Hepatocyte (in vitro differentiated cells): Measurements from ENCODE around the gene ANK2. TPM values are rescaled to one million over a fixed set of nuclear protein-coding genes. Genes with fewer than 3 reads are reported as not detected.

ENCODE experiments used
- DNase-seq: peaks from one replicate; pipeline ENCODE4 v3.0.0-alpha.2; 2016; ENCODE audit warnings: low spot score
- H2AFZ ChIP-seq: fragments of 200-600 bp; sonication (generic); 2 replicates; pipeline ENCODE4 v1.6.0; 2016; ENCODE audit warnings: antibody characterized with exemption, mild to moderate bottlenecking
- H3K27ac ChIP-seq: fragments of 200-600 bp; sonication (generic); 2 replicates; pipeline ENCODE4 v1.5.1; 2016; ENCODE audit warnings: mild to moderate bottlenecking
- H3K27me3 ChIP-seq: fragments of 200-600 bp; sonication (generic); 2 replicates; pipeline ENCODE4 v1.6.1; 2016
- H3K36me3 ChIP-seq: fragments of 200-600 bp; sonication (generic); replicated peaks from 2 replicates; pipeline ENCODE4 v1.5.1; 2016; ENCODE audit warnings: low read depth; ENCODE audit not compliant: insufficient read depth
- H3K4me1 ChIP-seq: fragments of 200-600 bp; sonication (generic); 2 replicates; pipeline ENCODE4 v1.5.1; 2016; ENCODE audit warnings: mild to moderate bottlenecking, moderate library complexity; ENCODE audit not compliant: insufficient read depth
- H3K4me2 ChIP-seq: fragments of 200-600 bp; sonication (generic); 2 replicates; pipeline ENCODE4 v1.6.0; 2016
- H3K4me3 ChIP-seq: fragments of 200-600 bp; sonication (generic); 2 replicates; pipeline ENCODE4 v1.5.1; 2016; ENCODE audit warnings: mild to moderate bottlenecking
- H3K79me2 ChIP-seq: fragments of 200-600 bp; sonication (generic); 2 replicates; pipeline ENCODE4 v1.6.0; 2017; ENCODE audit warnings: mild to moderate bottlenecking
- H3K9me2 ChIP-seq: fragments of 200-600 bp; sonication (generic); replicated peaks from 2 replicates; pipeline ENCODE4 v1.6.0; 2017; ENCODE audit warnings: mild to moderate bottlenecking; ENCODE audit not compliant: insufficient read depth
- H3K9me3 ChIP-seq: fragments of 200-600 bp; sonication (generic); 2 replicates; pipeline ENCODE4 v1.5.1; 2016; ENCODE audit warnings: low read depth, mild to moderate bottlenecking
- H4K20me1 ChIP-seq: fragments of 200-600 bp; sonication (generic); 2 replicates; pipeline ENCODE4 v1.6.0; 2016; ENCODE audit warnings: mild to moderate bottlenecking; ENCODE audit not compliant: insufficient read depth, poor library complexity, severe bottlenecking
- CTCF ChIP-seq: fragments of 200-600 bp; sonication (generic); IDR thresholded peaks from 2 replicates; pipeline ENCODE4 v1.5.1; 2016; ENCODE audit warnings: antibody characterized with exemption, mild to moderate bottlenecking; ENCODE audit not compliant: poor library complexity
- EZH2 ChIP-seq: fragments of 200-600 bp; sonication (generic); IDR thresholded peaks from 2 replicates; pipeline ENCODE4 v1.6.1; 2016; ENCODE audit warnings: antibody characterized with exemption, mild to moderate bottlenecking, borderline replicate concordance
- EZH2phosphoT487 ChIP-seq: fragments of 200-600 bp; sonication (generic); IDR thresholded peaks from one replicate; pipeline ENCODE4 v1.6.1; 2018; ENCODE audit warnings: antibody characterized with exemption, mild to moderate bottlenecking, low read depth, moderate library complexity; ENCODE audit not compliant: unreplicated experiment, severe bottlenecking
- WGBS: methylation state at CpG from one replicate; pipeline ENCODE4 v1.1.6; 2016; ENCODE audit warnings: low lambda C conversion rate; ENCODE audit errors: missing lambda C conversion rate; 5-methylcytosine and 5-hydroxymethylcytosine counted together
- polyA plus RNA-seq: library from polyadenylated mRNA; unstranded; fragments of >200 nt; fragmentation: Nextera tagmentation; extraction: Ambion mirVana; gene quantifications from 2 replicates; pipeline ENCODE4 v1.2.1, GENCODE V29; 2016
- total RNA-seq: library from RNA; depleted of rRNA; stranded (reverse); fragments of >200 nt; gene quantifications from 2 replicates; pipeline ENCODE4 v1.2.3, GENCODE V29; 2014

The ANK2 gene
- total RNA-seq (10.9 and 17.5 TPM in 2 replicates), polyA plus RNA-seq (3.6 and 4.9 TPM in 2 replicates)

GRCh38 chr4:113049421-113050370, at the start of gene ANK2:
Gene ANK2, plus strand, starts transcription at chr4:113049653. Its CDS starts 76 bp downstream, at chr4:113049729.
- Histone ChIP-seq H3K36me3 (no peaks in the 10 kb centered on the region), H3K4me3 (no peak within 1 kb of the TSS), H3K27me3 (no peaks in the 10 kb centered on the region), H3K79me2 (no peaks in the 10 kb centered on the region), H3K9me3 (no peaks in the 10 kb centered on the region), H3K4me1 (peaks cover 4% of the 10 kb centered on the region), H3K4me2 (peak within 1 kb of the TSS; percentile 64), H2AFZ (no peak within 1 kb of the TSS), H4K20me1 (no peaks in the 10 kb centered on the region), H3K9me2 (no peaks in the 10 kb centered on the region), H3K27ac (no peak within 1 kb of the TSS)
- DNase-seq = peak; percentile 26
- 36% methylated on average over 20 of the region's 20 CpGs for WGBS
- TF ChIP-seq EZH2 = no peak
- TF ChIP-seq CTCF = no peak
- TF ChIP-seq EZH2phosphoT487 = no peak

GRCh38 chr4:113003841-113004240, 45.6 kb upstream of the ANK2 start:
- no peak overlapping the region for H3K4me3 ChIP-seq
- H3K9me3 ChIP-seq = no peaks in the 10 kb centered on the region
- H3K79me2 ChIP-seq = no peaks in the 10 kb centered on the region
- H3K4me1 ChIP-seq = peaks cover 12% of the 10 kb centered on the region
- H3K36me3 ChIP-seq = no peaks in the 10 kb centered on the region
- no peak overlapping the region for H3K4me2 ChIP-seq
- no peaks in the 10 kb centered on the region for H3K27me3 ChIP-seq
- WGBS = 83% methylated on average over 2 of the region's 2 CpGs
- no peak overlapping the region for H3K27ac ChIP-seq
- TF ChIP-seq EZH2 = no peak
- no peak for TF ChIP-seq CTCF
- no peaks in the 10 kb centered on the region for H4K20me1 ChIP-seq
- DNase-seq = no peak
- H3K9me2 ChIP-seq = no peaks in the 10 kb centered on the region
- H2AFZ ChIP-seq = no peak overlapping the region

- no peaks in the 10 kb centered on the region for H3K9me3 ChIP-seq
- 91% methylated on average over 4 of the region's 4 CpGs for WGBS
- H3K27ac ChIP-seq = no peak overlapping the region
- H3K36me3 ChIP-seq = no peaks in the 10 kb centered on the region
- H3K4me2 ChIP-seq = no peak overlapping the region
- H3K4me3 ChIP-seq = no peak overlapping the region
- H3K4me1 ChIP-seq = peaks cover 12% of the 10 kb centered on the region
- no peaks in the 10 kb centered on the region for H3K9me2 ChIP-seq
- no peak for DNase-seq
- TF ChIP-seq EZH2phosphoT487 (no peak), EZH2 (no peak), CTCF (no peak)
- H3K27me3 ChIP-seq = no peaks in the 10 kb centered on the region
- no peak overlapping the region for H2AFZ ChIP-seq
- no peaks in the 10 kb centered on the region for H3K79me2 ChIP-seq
- no peaks in the 10 kb centered on the region for H4K20me1 ChIP-seq
These were observed 44.8 kb upstream of the ANK2 start for GRCh38 chr4:113004655-113005054.
